NCI-H446 (cell line): ENCODE measurements around the gene CHRD.
A peak's percentile ranks its signal among the peaks of the same experiment; 100 is the strongest.
"Not testable (repeated sequence)": the region's sequence is repeated elsewhere in the genome, so short reads cannot be mapped to it uniquely, and the experiment has no call there.

Experiments used
- DNase-seq, 2 experiments: peaks; one replicate each; lab custom pipeline; 2025; lab: John Stamatoyannopoulos, UW

The CHRD gene

DNA sequence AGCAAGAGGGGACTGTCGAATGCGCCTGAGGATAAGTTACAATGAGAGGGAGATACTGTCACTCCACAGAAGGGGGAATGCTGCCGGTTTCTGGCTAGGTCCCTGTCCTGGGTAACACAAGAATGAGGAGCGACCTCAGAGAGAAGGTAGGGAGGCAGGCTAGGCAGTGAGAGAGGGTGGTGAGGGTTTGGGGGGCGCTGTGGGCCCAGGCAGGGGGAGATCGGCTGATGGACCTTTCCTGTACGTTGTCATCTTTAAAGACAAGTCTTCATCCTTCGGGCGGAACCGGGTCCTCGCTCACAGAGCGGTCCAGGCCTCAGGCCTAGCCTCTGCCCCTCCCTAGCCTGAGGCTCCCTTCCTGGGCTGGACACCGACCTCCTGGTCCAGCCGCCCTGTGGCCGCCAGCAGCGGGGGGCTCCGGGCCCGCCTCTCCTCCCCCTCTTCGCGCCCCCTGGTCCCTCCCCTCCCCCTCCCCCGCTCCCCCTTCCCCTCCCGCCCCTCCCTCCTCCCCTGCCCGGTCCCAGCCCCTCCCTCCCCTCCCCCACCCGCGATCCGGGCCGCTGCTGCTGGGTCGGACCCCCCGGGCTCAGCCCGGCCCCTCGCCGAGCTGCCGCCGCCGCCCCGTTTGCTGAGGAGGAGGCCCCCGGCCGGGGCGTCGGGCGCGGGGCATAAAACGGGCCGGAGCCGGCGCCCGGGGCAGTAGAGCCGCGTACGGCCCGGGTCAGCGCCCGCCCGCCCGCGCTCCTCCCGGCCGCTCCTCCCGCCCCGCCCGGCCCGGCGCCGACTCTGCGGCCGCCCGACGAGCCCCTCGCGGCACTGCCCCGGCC is at the start of gene CHRD:
Gene CHRD, plus strand, starts transcription at position 697 of the 827 bp plus-strand sequence. CDS start 265 bp downstream, outside the sequence.
- no peak for DNase-seq

GRCh38 chr3:184332370-184333090 is 47.3 kb upstream of the CHRD start:
- no peak for DNase-seq

DNA sequence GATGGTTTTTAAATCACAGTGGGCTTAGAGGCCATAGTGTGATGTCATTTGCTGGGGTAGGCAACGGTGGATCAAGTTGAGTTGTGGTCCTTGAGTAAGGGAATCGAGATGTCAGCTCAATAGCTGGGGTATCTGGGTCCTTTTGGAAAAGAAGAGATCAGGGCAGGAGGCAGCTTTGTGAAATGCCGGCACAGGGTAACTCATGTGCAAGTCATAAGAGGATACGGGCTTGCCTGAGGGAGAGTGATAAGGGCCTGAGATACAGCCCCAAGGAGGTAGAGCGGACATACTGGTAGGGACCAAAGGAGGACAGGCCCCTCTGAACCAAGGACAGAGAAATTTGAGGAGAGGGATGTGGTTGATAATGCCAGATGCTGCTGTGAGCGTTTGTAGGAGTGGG is 46.7 kb upstream of the CHRD start:
- no peak for DNase-seq

DNA sequence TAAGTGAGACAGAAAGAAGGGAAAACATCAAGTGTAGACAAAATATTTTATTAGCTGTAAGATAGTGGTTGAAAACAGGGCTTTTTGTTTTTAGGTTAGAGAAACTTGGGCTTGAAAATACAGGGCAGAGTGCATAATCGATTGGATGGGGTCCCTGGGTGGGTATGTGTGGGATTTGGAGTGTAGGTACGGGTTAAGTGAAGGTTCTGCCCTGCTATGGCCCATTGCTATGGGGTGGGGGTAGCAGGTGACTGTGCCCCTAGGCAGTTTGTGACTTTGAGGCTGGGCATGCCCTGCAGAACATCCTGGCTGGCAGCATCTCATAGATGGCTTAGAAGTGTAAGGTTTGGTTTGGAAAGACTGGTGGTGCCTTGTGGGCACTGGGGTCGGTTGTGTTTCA is 46.2 kb upstream of the CHRD start:
- no peak for DNase-seq

- no peak for DNase-seq
These were observed 45.2 kb upstream of the CHRD start for GRCh38 chr3:184334470-184335158.

DNA sequence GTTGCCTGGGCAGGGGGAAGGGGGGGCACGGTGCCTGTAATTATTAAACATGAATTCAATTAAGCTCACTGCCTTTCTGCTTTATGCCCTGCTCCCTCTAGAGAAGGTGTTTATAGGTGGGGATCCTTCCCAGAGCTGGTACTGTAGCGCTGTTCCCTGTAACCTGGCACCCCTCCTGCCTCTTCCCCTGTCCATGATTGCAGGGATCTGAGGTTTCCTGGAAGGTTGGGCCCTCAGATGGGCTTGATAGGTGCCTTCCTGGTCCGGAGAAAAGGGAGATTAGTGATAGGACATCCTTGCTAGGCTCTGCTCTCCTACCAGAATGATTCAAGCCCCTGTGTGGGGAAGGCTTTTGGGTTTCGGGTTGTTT is 44.6 kb upstream of the CHRD start:
- peak in 1 of 2 experiments; percentile 47 for DNase-seq

GRCh38 chr3:184335661-184336546 is 44.0 kb upstream of the CHRD start:
- peak; percentile 70 to 88 for DNase-seq

GRCh38 chr3:184336547-184337398 is 43.1 kb upstream of the CHRD start:
- DNase-seq: peak; percentile 42 to 68

GRCh38 chr3:184337399-184337714 is 42.5 kb upstream of the CHRD start, which contains the start of gene FAM131A:
Gene FAM131A (plus strand): TSS chr3:184337600. CDS start chr3:184337631, 31 bp downstream.
- peak; percentile 28 to 74 for DNase-seq

DNA sequence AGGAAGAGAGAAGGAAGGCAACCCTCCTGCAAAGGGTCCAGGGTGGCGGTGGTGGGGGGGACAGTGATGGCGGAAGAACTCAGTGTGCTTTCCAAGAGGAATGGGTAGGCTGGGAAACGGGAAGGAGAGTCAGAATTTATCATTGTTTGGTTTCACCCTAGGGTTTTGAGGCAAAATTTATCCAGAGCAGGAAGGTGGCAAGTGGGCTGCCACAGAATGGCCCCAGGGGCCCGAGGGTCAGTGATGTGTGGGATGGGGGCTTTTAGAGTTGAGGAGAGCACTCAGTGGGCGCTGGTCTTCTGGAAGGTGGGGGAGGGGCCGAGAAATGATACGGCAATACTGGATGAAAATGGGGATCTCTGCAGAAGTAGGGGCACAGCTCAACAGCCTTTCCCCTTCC is 41.9 kb upstream of the CHRD start:
- DNase-seq: no peak

DNA sequence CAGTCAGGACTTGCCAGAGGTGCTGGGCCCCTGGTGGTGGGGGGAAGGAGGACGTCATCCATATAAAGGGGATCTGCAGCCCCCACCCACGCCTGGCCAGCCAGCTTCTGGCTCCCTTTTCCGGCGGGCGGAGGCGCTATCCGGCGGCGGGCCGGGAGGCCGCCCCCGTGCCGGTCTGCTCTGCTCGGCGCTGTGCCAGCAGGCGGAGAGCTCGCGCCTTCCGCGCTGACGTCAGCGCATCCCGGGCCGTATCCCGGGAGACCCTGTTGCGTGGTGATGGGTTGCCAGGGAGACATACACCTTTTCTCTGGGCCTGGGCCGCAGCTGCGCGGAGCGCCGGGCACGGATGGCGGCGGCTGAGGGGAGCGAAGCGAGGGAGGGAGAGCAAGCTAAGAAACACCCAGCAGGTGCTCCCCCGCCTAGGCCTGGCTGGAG is 41.3 kb upstream of the CHRD start:
- peak; percentile 24 to 82 for DNase-seq

GRCh38 chr3:184339001-184339400 is 40.9 kb upstream of the CHRD start:
- DNase-seq: no peak

- DNase-seq: not testable (repeated sequence)
These were observed 40.3 kb upstream of the CHRD start for GRCh38 chr3:184339451-184340135.

- DNase-seq: no peak
These were observed 37.9 kb upstream of the CHRD start for GRCh38 chr3:184341925-184342324.

DNA sequence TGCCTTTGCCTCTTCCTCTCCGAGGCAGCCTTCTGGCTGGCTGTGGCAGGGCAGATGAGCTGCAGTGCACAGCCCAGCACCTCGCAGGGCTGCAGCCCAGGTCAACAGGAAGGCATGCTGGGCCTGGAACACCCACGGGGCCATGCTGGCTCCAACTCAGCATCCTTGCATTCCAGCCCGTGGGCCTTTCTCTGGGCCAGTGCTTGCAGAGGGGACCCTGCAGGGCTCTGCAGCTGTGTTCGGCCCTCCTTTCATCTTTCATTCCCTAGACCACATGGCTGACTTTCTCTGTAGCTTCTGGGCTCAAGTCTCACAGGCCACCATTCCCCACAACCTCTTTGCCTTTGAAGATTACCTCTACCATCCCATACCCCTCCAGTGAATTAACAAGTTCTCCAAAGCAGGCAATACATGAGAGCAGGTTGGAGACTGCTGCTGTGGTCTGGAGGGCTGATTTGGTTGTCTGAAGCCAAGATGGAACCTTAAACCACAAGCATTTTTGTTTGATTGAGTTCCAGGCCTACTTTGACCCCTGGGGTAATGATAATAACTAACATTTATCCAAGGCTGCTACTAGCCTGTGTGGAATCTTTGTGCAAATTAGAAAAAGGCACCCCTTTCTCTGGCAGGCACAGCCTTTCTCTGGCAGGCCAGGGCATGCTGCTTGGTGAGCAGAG is 36.5 kb upstream of the CHRD start:
- DNase-seq: no peak

DNA sequence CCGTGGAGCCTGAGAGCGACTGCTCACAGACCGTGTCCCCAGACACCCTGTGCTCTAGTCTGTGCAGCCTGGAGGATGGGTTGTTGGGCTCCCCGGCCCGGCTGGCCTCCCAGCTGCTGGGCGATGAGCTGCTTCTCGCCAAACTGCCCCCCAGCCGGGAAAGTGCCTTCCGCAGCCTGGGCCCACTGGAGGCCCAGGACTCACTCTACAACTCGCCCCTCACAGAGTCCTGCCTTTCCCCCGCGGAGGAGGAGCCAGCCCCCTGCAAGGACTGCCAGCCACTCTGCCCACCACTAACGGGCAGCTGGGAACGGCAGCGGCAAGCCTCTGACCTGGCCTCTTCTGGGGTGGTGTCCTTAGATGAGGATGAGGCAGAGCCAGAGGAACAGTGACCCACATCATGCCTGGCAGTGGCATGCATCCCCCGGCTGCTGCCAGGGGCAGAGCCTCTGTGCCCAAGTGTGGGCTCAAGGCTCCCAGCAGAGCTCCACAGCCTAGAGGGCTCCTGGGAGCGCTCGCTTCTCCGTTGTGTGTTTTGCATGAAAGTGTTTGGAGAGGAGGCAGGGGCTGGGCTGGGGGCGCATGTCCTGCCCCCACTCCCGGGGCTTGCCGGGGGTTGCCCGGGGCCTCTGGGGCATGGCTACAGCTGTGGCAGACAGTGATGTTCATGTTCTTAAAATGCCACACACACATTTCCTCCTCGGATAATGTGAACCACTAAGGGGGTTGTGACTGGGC is 35.1 kb upstream of the CHRD start:
- no peak for DNase-seq

DNA sequence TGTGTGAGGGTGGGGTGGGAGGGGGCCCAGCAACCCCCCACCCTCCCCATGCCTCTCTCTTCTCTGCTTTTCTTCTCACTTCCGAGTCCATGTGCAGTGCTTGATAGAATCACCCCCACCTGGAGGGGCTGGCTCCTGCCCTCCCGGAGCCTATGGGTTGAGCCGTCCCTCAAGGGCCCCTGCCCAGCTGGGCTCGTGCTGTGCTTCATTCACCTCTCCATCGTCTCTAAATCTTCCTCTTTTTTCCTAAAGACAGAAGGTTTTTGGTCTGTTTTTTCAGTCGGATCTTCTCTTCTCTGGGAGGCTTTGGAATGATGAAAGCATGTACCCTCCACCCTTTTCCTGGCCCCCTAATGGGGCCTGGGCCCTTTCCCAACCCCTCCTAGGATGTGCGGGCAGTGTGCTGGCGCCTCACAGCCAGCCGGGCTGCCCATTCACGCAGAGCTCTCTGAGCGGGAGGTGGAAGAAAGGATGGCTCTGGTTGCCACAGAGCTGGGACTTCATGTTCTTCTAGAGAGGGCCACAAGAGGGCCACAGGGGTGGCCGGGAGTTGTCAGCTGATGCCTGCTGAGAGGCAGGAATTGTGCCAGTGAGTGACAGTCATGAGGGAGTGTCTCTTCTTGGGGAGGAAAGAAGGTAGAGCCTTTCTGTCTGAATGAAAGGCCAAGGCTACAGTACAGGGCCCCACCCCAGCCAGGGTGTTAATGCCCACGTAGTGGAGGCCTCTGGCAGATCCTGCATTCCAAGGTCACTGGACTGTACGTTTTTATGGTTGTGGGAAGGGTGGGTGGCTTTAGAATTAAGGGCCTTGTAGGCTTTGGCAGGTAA is 34.3 kb upstream of the CHRD start:
- DNase-seq: peak in 1 of 2 experiments; percentile 43
